ENCODE results near the gene TANGO2. TPM values are rescaled to one million over a fixed set of nuclear protein-coding genes. Genes with fewer than 3 reads are reported as not detected.
A peak's percentile ranks its signal among the peaks of the same experiment; 100 is the strongest.

The TANGO2 gene
- total RNA-seq, 1 experiment from 2014 or later = 14.6 TPM

- Histone ChIP-seq H3K79me1 (ENCODE audit: insufficient read depth, low read depth, low read length, poor library complexity, severe bottlenecking) (no peaks in the 10 kb centered on the region), H3K4me1 (ENCODE audit: insufficient read depth, low read length) (no peaks in the 10 kb centered on the region), H2BK12ac (ENCODE audit: insufficient read length, low read depth, low read length) (no peak overlapping the region), H3T11ph (ENCODE audit: low read length) (no peak overlapping the region), H2AFZ (ENCODE audit: low read length) (no peak overlapping the region), H3K18ac (ENCODE audit: insufficient read length, low read depth, low read length) (no peak overlapping the region), H4K8ac (replicated peaks; ENCODE audit: insufficient read length, low read depth, low read length) (no peak overlapping the region), H3K9me3 (ENCODE audit: control insufficient read depth, low read depth, low read length) (no peaks in the 10 kb centered on the region), H3K23ac (ENCODE audit: insufficient read length, low read depth, low read length) (no peak overlapping the region), H3K56ac (ENCODE audit: insufficient read length, low read depth, low read length) (no peak overlapping the region), H4K5ac (ENCODE audit: insufficient read length, low read depth, low read length) (no peak overlapping the region), H3K27ac (ENCODE audit: insufficient read length, low read depth, low read length) (no peak overlapping the region), H3K79me2 (ENCODE audit: insufficient read depth, low read length) (no peaks in the 10 kb centered on the region), H3K27me3 (ENCODE audit: insufficient read depth, low read length) (peaks cover 27% of the 10 kb centered on the region), H3K4me2 (ENCODE audit: insufficient read depth, insufficient read length, low read length) (peak overlapping the region; percentile 80), H3K4ac (ENCODE audit: low read depth, low read length) (no peak overlapping the region), H2AK5ac (ENCODE audit: insufficient read length, low read length) (no peak overlapping the region), H3K9ac (ENCODE audit: extremely low read depth, insufficient read length, low read length) (peak overlapping the region; percentile 51), H3K23me2 (ENCODE audit: insufficient read length, low read depth, low read length, poor library complexity, severe bottlenecking) (peaks cover 19% of the 10 kb centered on the region), H4K91ac (ENCODE audit: insufficient read length, low read depth, low read length) (no peak overlapping the region), H3K14ac (ENCODE audit: insufficient read depth, low read length) (peak overlapping the region; percentile 61), H2BK20ac (ENCODE audit: low read depth, low read length, poor library complexity, severe bottlenecking) (no peak overlapping the region), H2BK5ac (ENCODE audit: insufficient read length, low read length) (no peak overlapping the region), H4K20me1 (ENCODE audit: control insufficient read depth, insufficient read depth, insufficient read length) (no peaks in the 10 kb centered on the region), H2BK15ac (ENCODE audit: low read depth, low read length) (no peak overlapping the region), H2BK120ac (ENCODE audit: low read depth, low read length, poor library complexity, severe bottlenecking) (no peak overlapping the region)
- WGBS (ENCODE audit: extremely low coverage, insufficient read length, low lambda C conversion rate) = no CpG with 5 or more reads among the region's 36 CpGs
- DNase-seq = no peak
- H3K9me3 Mint-ChIP-seq = no peaks in the 10 kb centered on the region
- peaks cover 42% of the 10 kb centered on the region for H3K27me3 Mint-ChIP-seq (ENCODE audit: low read depth)
- peaks cover 11 to 17% of the 10 kb centered on the region in 2 experiments for H3K4me1 Mint-ChIP-seq
- TF ChIP-seq, protein P1, sequence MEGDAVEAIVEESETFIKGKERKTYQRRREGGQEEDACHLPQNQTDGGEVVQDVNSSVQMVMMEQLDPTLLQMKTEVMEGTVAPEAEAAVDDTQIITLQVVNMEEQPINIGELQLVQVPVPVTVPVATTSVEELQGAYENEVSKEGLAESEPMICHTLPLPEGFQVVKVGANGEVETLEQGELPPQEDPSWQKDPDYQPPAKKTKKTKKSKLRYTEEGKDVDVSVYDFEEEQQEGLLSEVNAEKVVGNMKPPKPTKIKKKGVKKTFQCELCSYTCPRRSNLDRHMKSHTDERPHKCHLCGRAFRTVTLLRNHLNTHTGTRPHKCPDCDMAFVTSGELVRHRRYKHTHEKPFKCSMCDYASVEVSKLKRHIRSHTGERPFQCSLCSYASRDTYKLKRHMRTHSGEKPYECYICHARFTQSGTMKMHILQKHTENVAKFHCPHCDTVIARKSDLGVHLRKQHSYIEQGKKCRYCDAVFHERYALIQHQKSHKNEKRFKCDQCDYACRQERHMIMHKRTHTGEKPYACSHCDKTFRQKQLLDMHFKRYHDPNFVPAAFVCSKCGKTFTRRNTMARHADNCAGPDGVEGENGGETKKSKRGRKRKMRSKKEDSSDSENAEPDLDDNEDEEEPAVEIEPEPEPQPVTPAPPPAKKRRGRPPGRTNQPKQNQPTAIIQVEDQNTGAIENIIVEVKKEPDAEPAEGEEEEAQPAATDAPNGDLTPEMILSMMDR (conservative IDR thresholded peaks at IDR 0.05) = no peak
- H3K36me3 Mint-ChIP-seq (ENCODE audit: insufficient read depth in 1 of 3, low read depth in 3 of 3) = no peaks in the 10 kb centered on the region; a peak in 1 of 7 replicates
- H3K27ac Mint-ChIP-seq = no peak overlapping the region; a peak in 1 of 7 replicates
- H3K4me3 Mint-ChIP-seq = peak overlapping the region; percentile 85 to 92
Measured at GRCh38 chr22:20021196-20022181, 579 bp downstream of the TANGO2 start.
